Subcutaneous adipose tissue (tissue), 4 donors: ENCODE results near the gene KASH5. TPM values are rescaled to one million over a fixed set of nuclear protein-coding genes. Genes with fewer than 3 reads are reported as not detected.

Experiments used
- total RNA-seq, 4 donors: library from RNA; depleted of rRNA; stranded (reverse); fragments of >200 nt; gene quantifications; one replicate each; pipeline ENCODE4 v1.1.0, GENCODE V29; 2016
- TF ChIP-seq, protein P1 (sequence below): fragments of 450-650 bp; IDR thresholded peaks from one replicate; pipeline ENCODE4 v1.5.1; 2016; ENCODE audit warnings: low read depth, mild to moderate bottlenecking, control low read depth, antibody characterized with exemption, moderate library complexity

Gene KASH5
- total RNA-seq, 4 donors from 2014 or later = not detected

DNA sequence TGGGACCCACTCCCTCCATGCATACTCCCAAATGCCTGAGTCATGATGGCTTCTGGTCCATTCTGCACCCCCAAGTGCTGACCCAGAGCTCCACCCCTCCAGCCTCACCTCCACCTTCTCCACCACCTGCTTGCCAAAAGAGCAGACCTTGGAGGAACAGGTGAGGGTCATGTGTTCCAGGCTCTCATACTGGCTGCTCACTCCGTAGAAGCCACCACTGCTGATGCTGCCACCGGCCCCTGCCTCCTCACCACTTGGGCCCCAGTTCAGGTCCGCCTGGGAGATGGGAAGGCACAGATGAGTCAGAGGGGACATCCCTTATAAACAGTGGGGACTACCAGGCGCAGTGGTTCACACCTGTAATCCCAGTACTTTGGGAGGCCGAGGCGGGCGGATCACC lies 44.9 kb upstream of the KASH5 start:
- TF ChIP-seq, protein P1, sequence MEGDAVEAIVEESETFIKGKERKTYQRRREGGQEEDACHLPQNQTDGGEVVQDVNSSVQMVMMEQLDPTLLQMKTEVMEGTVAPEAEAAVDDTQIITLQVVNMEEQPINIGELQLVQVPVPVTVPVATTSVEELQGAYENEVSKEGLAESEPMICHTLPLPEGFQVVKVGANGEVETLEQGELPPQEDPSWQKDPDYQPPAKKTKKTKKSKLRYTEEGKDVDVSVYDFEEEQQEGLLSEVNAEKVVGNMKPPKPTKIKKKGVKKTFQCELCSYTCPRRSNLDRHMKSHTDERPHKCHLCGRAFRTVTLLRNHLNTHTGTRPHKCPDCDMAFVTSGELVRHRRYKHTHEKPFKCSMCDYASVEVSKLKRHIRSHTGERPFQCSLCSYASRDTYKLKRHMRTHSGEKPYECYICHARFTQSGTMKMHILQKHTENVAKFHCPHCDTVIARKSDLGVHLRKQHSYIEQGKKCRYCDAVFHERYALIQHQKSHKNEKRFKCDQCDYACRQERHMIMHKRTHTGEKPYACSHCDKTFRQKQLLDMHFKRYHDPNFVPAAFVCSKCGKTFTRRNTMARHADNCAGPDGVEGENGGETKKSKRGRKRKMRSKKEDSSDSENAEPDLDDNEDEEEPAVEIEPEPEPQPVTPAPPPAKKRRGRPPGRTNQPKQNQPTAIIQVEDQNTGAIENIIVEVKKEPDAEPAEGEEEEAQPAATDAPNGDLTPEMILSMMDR = no peak

DNA sequence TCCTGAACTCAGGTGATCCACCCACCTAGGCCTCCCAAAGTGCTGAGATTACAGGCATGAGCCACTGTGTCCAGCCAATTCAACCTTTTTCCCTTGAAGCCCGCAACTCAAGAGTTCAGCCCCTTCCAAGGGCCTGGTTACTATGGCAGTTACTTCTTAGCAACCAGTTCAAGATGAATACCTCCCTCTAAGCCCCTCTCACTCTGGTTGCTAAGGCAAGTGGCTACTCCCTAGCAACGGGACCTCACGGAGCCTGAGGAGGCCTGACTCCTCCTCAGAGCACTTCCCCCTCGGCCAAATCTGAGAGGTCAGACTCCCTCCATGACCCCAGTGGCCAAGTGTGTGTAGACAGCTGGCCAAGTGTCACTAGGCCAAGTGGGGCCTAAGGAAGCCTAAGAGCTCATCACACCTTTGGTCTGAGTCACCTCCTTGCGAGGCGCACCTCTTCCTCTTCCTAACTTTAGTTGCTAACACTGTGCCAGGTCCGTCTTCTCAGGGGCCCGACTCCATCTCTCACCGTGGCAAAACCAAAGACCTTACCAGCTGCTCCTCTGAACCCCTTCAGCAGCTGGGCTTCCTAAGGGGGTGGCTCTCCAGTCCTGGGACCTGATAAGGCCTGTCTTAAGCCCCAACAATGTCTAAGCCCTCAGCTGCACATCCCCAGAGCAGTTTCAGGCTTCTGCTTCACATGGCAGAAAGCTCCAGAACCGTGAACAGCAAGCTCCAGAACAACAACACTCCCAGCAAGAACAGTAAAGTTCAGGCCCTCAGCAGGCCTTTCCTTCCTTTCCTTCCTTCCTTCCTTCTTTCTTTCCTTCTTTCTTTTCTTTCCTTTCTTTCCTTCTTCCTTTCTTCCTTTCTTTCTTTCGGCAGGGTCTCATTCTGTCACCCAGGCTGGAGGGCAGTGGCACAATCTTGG lies 43.3 kb upstream of the KASH5 start:
- TF ChIP-seq, protein P1 = no peak

DNA sequence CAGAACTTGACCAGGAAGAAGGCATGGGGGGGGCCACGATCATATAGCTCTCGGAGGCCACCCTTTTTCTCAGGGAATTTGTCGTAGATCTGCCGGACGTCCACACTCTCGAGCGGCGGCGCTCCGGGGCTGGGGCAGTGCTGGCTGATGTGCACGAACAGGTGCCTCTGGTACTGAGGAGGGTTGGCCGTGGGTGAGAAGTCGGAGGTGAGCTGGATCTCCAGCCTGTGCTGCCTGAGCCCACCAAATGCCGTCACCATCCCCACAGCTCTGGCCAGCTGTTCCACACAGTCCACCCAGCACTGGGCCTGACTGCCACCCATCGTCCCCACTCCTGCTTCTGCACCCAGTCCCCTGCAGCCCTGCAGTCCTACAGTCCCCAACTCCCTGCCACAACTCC lies 40.9 kb upstream of the KASH5 start:
- TF ChIP-seq, protein P1 = no peak

DNA sequence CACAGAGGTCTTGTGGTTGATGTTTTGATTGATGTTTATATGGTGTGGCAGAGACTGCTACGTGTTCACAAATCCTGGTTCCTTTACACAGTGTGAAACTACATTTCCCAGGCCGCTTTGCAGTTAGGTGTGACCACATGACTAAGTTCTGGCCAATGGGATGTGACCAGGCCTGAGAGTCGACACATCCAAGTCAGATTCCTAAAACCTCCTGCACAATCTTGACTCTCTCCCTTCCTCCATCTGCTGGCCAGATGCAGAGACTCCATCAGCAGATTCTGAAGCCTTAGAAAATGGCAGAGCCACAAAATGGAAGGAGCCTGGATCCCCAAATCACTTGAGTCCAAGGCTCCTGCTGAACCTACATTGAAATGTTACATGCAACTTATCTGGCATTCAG lies 40.2 kb upstream of the KASH5 start:
- TF ChIP-seq, protein P1 = no peak

DNA sequence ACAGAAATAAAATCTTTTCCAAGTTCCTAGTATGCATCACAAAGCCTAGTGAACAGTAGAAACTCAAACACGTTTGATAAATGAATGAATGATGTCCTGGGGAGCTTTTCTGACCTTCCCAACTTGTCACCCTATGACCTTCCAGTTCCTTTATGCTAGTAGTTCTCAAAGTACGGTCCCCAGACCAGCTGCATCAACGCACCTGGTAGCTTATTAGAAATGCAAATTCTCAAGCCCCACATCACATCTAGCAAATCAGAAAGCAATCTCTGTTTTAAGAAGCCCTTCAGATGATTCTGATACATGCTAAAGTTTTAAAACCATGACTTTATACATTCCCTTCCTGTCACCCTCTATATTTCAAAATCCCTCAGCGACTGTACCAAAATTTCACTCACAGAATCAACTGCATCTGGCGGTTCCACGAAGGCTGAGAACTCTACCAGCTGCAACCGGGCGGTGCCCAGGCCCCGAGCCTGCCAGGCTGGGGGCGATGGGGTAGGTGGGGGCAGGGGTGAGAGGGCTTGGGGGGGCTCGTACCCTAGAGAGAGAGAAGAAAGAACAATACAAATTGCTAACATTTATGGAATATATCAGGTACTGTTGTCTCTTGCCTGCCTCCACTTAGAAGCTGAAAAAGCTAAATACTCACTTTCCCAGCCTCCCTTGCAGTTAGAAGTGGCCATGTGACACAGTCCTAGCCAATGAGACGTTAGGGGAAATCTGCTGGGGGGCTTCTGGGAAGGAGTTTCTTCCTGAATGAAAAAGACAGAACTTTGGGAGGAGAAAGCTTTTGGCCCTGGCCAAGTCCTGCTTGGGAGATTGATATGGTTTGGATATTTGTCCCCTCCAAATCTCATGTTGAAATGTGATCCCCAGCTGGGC lies 39.5 kb upstream of the KASH5 start:
- TF ChIP-seq, protein P1 = no peak

DNA sequence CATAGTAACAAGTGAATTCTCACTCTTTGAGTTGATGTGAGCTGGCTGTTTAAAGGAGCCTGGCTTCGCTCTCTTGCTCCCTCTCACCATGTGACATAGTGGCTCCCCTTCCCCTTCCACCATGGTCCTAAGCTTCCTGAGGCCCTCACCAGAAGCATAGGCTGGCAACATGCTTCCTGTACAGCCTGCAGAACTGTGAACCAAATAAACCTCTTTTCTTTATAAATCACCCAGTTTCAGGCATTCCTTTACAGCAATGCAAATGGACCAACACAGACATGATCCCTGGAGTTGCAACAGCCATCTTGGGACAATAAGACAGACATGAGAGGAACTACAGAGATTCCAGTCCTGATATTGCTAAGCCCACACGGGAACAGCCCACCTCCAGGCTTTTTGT lies 38.5 kb upstream of the KASH5 start:
- TF ChIP-seq, protein P1 = no peak

DNA sequence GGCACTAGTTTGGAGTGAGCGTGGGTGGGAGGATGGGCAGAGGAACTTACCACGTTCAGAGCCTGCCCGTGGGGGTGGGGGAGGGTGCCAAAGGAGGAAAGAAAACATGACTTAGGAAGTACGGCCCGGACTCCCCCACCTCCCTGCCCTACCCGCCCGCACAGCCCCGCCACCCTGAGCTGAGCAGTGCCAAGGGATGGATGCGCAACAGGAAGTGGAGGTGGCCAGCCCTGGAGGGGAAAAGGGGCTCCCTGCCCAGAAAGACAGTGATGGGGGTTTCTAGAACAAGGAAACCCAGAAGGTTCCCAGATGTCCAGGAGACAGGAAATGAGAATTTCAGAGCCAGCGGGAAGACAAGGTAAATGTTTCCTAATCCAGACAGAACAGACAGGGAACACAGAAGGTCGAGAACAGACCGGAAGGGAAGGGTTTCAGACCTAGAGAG lies 32.1 kb upstream of the KASH5 start:
- TF ChIP-seq, protein P1 = no peak
